ENCODE data around the gene BMPR1B.

BMPR1B gene

GRCh38 chr4:94924566-94924965 is 166.8 kb downstream of the BMPR1B start (continued):
- TF ChIP-seq HOXC10 (CRISPR knock-in tag; IDR thresholded peaks at IDR 0.05) (no peak), YY1 (tag by site-specific recombination; IDR thresholded peaks at IDR 0.05) (no peak), ZFP3 (tag by site-specific recombination; IDR thresholded peaks at IDR 0.05; ENCODE audit: low read depth) (no peak), ZNF623 (tag by site-specific recombination; IDR thresholded peaks at IDR 0.05) (no peak), HIC1 (tag by site-specific recombination; IDR thresholded peaks at IDR 0.05) (no peak), ZNF280D (tag by site-specific recombination; IDR thresholded peaks at IDR 0.05) (no peak), ZNF600 (tag by site-specific recombination; IDR thresholded peaks at IDR 0.05) (no peak), ZNF571 (tag by site-specific recombination; IDR thresholded peaks at IDR 0.05) (no peak), SP7 (tag by site-specific recombination; IDR thresholded peaks at IDR 0.05) (no peak), ZNF132 (tag by site-specific recombination; IDR thresholded peaks at IDR 0.05; ENCODE audit: borderline replicate concordance) (no peak), ZBTB21 (tag by site-specific recombination; IDR thresholded peaks at IDR 0.05) (no peak), ZNF133 (tag by site-specific recombination; IDR thresholded peaks at IDR 0.05) (no peak), ZNF19 (tag by site-specific recombination; IDR thresholded peaks at IDR 0.05; ENCODE audit: low read depth) (no peak)

- no peak overlapping the region for H3K4me3 ChIP-seq (ENCODE audit: low read depth, low read length)
- POLR2A ChIA-PET, result no interaction called here
- H3K36me3 ChIP-seq (ENCODE audit: control insufficient read depth in 2 of 2, insufficient read depth in 1 of 2, low read length in 2 of 2), result no peaks in the 10 kb centered on the region
- CTCF ChIA-PET, result no interaction called here
- H3K27ac ChIP-seq (ENCODE audit: extremely low read depth, low read depth, low read length), result no peak overlapping the region
- TF ChIP-seq ZNF10 (tag by site-specific recombination; IDR thresholded peaks at IDR 0.05), result no peak
- peak; percentile 83 for TF ChIP-seq WT1 (tag by site-specific recombination; IDR thresholded peaks at IDR 0.05)
- H3K9me3 ChIP-seq (ENCODE audit: control insufficient read depth, insufficient read depth, low read depth, low read length), result no peaks in the 10 kb centered on the region
- H3K4me1 ChIP-seq (ENCODE audit: control insufficient read depth, insufficient read depth, low read length), result no peaks in the 10 kb centered on the region
Measured at GRCh38 chr4:94925764-94926347, 168.1 kb downstream of the BMPR1B start.

GRCh38 chr4:94926936-94927335 is 169.2 kb downstream of the BMPR1B start:
- no peak overlapping the region for H3K27ac ChIP-seq (ENCODE audit: extremely low read depth, low read depth, low read length)
- no peak overlapping the region for H3K4me3 ChIP-seq (ENCODE audit: low read depth, low read length)
- no peaks in the 10 kb centered on the region for H3K36me3 ChIP-seq (ENCODE audit: control insufficient read depth in 2 of 2, insufficient read depth in 1 of 2, low read length in 2 of 2)
- TF ChIP-seq ZNF580 (tag by site-specific recombination; IDR thresholded peaks at IDR 0.05) (no peak), ZFP37 (tag by site-specific recombination; IDR thresholded peaks at IDR 0.05) (no peak), ZNF501 (tag by site-specific recombination; IDR thresholded peaks at IDR 0.05) (no peak), BCL11A (tag by site-specific recombination; IDR thresholded peaks at IDR 0.05; ENCODE audit: low read depth) (no peak), ZNF585B (tag by site-specific recombination; IDR thresholded peaks at IDR 0.05) (no peak), ZNF626 (tag by site-specific recombination; IDR thresholded peaks at IDR 0.05) (no peak), ZNF701 (tag by site-specific recombination; IDR thresholded peaks at IDR 0.05) (no peak)
- ChIA-PET CTCF (interaction anchor here (0.7 kb wide), 1 partner anchor 81 kb away, joined by 4 read pairs; no protein-coding TSS in a partner anchor), POLR2A (no interaction called here)
- no peaks in the 10 kb centered on the region for H3K9me3 ChIP-seq (ENCODE audit: control insufficient read depth, insufficient read depth, low read depth, low read length)
- no peaks in the 10 kb centered on the region for H3K4me1 ChIP-seq (ENCODE audit: control insufficient read depth, insufficient read depth, low read length)

All from HEK293 (cell line).